Peyer's patch (tissue), 4 donors: ENCODE data around the gene SSB. TPM values are rescaled to one million over a fixed set of nuclear protein-coding genes. Genes with fewer than 3 reads are reported as not detected.
A peak's percentile ranks its signal among the peaks of the same experiment; 100 is the strongest.

Experiments
- DNase-seq, 3 donors: peaks; one replicate each; pipeline ENCODE4 v3.0.0-alpha.2; 2017 to 2019
- H3K27ac ChIP-seq, 4 donors: fragments of 200-600 bp; sonication (generic); one replicate each; pipeline ENCODE4 v1.5.1; 2016 to 2019
- H3K27me3 ChIP-seq, 2 donors: fragments of 200-600 bp; sonication (generic); one replicate each; pipeline ENCODE4 v1.5.1; 2019
- H3K36me3 ChIP-seq, 3 donors: fragments of 200-600 bp; sonication (generic); one replicate each; pipeline ENCODE4 v1.5.1; 2016 to 2019
- H3K4me1 ChIP-seq, 4 donors: fragments of 200-600 bp; sonication (generic); one replicate each; pipeline ENCODE4 v1.5.1; 2016 to 2019
- H3K4me3 ChIP-seq, 4 donors: fragments of 200-600 bp; sonication (generic); 1 replicate in 3 of 4; 2 replicates in 1 of 4; pipeline ENCODE4 v1.5.1; 2016 to 2019; ENCODE audit warnings: mild to moderate bottlenecking in 1 of 4
- H3K9me3 ChIP-seq, 4 donors: fragments of 200-600 bp; sonication (generic); one replicate each; pipeline ENCODE4 v1.5.1; 2016 to 2019; ENCODE audit warnings: mild to moderate bottlenecking in 1 of 4
- POLR2A ChIP-seq, 2 donors: fragments of 450-650 bp; IDR thresholded peaks; one replicate each; pipeline ENCODE4 v1.5.1; 2017; ENCODE audit warnings: antibody characterized with exemption in 2 of 2, mild to moderate bottlenecking in 2 of 2, moderate library complexity in 2 of 2
- total RNA-seq, 4 donors: library from RNA; depleted of rRNA; stranded (reverse); fragments of >200 nt; gene quantifications; one replicate each; pipeline ENCODE4 v1.1.0, GENCODE V29; 2016
- TF ChIP-seq, protein P1 (sequence below), 6 experiments: fragments of 450-650 bp in 4 of 6; fragments of 200-600 bp in 2 of 6; sonication (generic) in 1 of 6; IDR thresholded peaks; one replicate each; pipeline ENCODE4 v1.5.1; 2017 to 2019; ENCODE audit warnings: antibody characterized with exemption in 6 of 6, mild to moderate bottlenecking in 3 of 6, moderate library complexity in 1 of 6

Gene SSB
- total RNA-seq, 4 donors from 2014 or later = 26.3 to 81.7 (median 33.3) TPM

DNA sequence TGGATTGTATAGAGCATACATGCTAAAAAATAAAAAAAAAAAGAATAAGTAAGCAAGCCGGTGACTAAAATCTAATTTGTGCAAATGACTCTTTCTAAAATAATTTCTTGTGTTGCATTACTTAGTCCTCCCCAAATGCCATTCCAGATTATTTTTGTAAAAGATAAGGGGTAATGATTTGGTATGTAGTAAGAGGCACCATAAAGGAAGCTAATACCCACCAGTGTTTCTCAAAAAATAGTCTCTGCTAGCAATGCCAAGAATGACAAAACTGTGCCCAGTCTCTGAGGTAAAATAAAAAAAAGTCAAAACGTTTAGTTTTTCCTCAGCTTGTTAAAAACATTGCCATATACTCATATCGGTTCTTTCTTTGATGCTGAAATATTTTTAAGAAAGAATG is 23.4 kb downstream of the SSB start:
- no peak for DNase-seq
- Histone ChIP-seq H3K4me3 (no peak overlapping the region), H3K36me3 (peaks cover 0 to 19% (median 0%) of the 10 kb centered on the region in 3 donors), H3K4me1 (peaks cover 0 to 26% (median 2%) of the 10 kb centered on the region in 4 donors), H3K27me3 (no peaks in the 10 kb centered on the region), H3K27ac (no peak overlapping the region), H3K9me3 (no peaks in the 10 kb centered on the region)
- no peak for TF ChIP-seq POLR2A (IDR thresholded peaks at IDR 0.05)
- TF ChIP-seq, protein P1, sequence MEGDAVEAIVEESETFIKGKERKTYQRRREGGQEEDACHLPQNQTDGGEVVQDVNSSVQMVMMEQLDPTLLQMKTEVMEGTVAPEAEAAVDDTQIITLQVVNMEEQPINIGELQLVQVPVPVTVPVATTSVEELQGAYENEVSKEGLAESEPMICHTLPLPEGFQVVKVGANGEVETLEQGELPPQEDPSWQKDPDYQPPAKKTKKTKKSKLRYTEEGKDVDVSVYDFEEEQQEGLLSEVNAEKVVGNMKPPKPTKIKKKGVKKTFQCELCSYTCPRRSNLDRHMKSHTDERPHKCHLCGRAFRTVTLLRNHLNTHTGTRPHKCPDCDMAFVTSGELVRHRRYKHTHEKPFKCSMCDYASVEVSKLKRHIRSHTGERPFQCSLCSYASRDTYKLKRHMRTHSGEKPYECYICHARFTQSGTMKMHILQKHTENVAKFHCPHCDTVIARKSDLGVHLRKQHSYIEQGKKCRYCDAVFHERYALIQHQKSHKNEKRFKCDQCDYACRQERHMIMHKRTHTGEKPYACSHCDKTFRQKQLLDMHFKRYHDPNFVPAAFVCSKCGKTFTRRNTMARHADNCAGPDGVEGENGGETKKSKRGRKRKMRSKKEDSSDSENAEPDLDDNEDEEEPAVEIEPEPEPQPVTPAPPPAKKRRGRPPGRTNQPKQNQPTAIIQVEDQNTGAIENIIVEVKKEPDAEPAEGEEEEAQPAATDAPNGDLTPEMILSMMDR (IDR thresholded peaks at IDR 0.05) = no peak

DNA sequence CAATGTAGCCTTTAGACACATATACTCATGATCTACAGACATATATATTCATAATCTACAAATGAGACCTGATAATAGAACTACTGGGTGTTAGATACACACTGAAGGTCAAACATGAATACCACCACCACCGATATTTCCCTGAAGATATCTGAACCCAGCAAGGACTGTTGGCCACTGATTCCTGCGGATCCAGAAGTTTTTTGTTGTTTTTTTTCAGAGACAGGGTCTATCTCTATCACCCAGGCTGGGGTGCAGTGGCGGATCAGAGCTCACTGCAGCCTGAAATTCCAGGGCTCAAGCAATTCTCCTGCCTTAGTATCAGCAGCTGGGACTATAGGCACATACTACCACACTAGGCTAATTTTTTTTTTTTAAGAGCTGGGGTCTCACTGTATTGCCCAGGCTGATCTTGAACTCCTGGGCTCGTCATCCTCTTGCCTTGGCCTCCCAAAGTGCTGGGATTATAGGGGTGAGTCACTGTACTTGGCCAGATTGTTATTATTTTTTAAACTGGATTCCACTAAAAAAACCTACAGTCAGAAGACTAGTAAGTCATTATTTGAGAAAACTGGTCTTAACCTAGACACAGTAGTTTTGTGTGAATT is 24.2 kb downstream of the SSB start:
- TF ChIP-seq, protein P1 (IDR thresholded peaks at IDR 0.05) = no peak

DNA sequence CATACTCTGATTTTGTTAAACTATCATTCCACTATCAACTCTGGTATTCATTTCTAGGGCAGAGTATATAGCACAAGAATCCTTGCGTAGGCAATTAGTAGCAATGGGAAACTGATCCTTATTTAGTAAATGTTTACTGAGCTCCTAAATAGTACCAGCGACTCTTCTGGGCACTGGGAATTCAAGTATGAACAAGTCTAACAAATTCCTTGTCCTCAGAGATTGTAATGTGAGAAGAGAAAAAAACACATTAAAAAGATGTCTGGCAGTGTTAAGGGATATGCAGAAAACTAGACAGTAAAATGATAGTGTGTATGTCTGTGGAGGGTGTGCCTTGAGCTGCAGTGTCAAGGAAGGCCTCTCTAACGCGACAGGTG is 25.3 kb downstream of the SSB start:
- Histone ChIP-seq H3K27ac (peak overlapping the region; percentile 70 to 82 (median 78)), H3K4me3 (peak overlapping the region; percentile 71 to 92 (median 85)), H3K36me3 (peaks cover 0 to 8% (median 0%) of the 10 kb centered on the region in 3 donors), H3K9me3 (no peaks in the 10 kb centered on the region), H3K4me1 (peaks cover 0 to 33% (median 5%) of the 10 kb centered on the region in 4 donors), H3K27me3 (no peaks in the 10 kb centered on the region)
- no peak for TF ChIP-seq POLR2A (IDR thresholded peaks at IDR 0.05)
- TF ChIP-seq, protein P1 (IDR thresholded peaks at IDR 0.05) = no peak
- no peak for DNase-seq

More for the DNA sequence above, 24.2 kb downstream of the SSB start:
- H3K4me1 ChIP-seq = peaks cover 0 to 27% (median 2%) of the 10 kb centered on the region in 4 donors
- no peaks in the 10 kb centered on the region for H3K9me3 ChIP-seq
- no peak overlapping the region for H3K4me3 ChIP-seq
- no peak for DNase-seq
- peaks cover 0 to 11% (median 0%) of the 10 kb centered on the region in 3 donors for H3K36me3 ChIP-seq
- H3K27me3 ChIP-seq = no peaks in the 10 kb centered on the region
- H3K27ac ChIP-seq = no peak overlapping the region

GRCh38 chr2:169824373-169825333 is 26.0 kb downstream of the SSB start, which contains the start of gene METTL5:
Gene METTL5, minus strand, starts transcription at chr2:169824905. Its CDS starts 308 bp downstream, at chr2:169824597.
- DNase-seq = peak; percentile 70 to 89 (median 88)
- TF ChIP-seq, protein P1 (IDR thresholded peaks at IDR 0.05) = peak; percentile 89 to 98 (median 93)
- peak; percentile 64 to 70 for TF ChIP-seq POLR2A (IDR thresholded peaks at IDR 0.05)
- Histone ChIP-seq H3K27me3 (no peaks in the 10 kb centered on the region), H3K36me3 (peaks cover 0 to 8% (median 0%) of the 10 kb centered on the region in 3 donors), H3K4me3 (peak within 1 kb of the TSS; percentile 71 to 92 (median 85)), H3K4me1 (peaks cover 0 to 39% (median 5%) of the 10 kb centered on the region in 4 donors), H3K9me3 (no peaks in the 10 kb centered on the region), H3K27ac (peak within 1 kb of the TSS; percentile 70 to 82 (median 78))

DNA sequence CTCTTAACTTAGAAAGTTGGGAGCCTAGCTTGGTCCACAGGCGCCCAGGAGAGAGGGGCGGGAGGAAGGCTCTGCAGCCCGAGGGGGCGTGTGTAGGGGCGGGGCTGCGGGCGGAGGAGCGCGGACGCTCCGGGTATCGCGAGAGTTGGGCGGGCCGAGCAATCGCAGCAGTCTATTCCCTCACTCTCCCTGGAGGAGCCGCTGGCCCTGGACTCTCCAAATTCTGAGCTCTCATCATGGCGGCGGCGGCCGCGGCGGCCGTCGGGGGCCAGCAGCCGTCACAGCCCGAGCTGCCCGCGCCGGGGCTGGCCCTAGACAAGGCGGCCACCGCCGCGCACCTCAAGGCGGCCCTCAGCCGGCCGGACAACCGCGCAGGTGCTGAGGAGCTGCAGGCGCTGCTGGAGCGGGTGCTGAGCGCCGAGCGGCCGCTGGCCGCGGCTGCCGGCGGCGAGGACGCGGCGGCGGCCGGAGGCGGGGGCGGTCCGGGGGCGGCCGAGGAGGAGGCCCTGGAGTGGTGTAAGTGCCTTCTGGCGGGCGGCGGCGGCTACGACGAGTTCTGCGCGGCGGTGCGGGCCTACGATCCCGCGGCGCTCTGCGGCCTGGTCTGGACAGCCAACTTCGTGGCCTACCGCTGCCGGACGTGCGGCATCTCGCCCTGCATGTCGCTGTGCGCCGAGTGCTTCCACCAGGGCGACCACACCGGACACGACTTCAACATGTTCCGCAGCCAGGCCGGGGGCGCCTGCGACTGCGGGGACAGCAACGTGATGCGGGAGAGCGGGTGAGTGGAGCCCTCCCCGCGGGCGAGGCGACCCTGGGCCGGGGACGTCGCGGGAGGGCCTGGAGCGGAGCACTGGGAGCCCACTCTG is 28.8 kb downstream of the SSB start, which contains the start of gene UBR3:
Gene UBR3, plus strand, starts transcription at position 183 of the 869 bp plus-strand sequence. Its CDS starts 54 bp downstream, at position 237.
- no peaks in the 10 kb centered on the region for H3K36me3 ChIP-seq
- peak; percentile 92 to 97 (median 96) for DNase-seq
- H3K9me3 ChIP-seq = no peaks in the 10 kb centered on the region
- peaks cover 0 to 38% (median 5%) of the 10 kb centered on the region in 4 donors for H3K4me1 ChIP-seq
- TF ChIP-seq, protein P1 (IDR thresholded peaks at IDR 0.05) = peak in 3 of 6 experiments; percentile 1 to 19 (median 3)
- peak; percentile 73 to 74 for TF ChIP-seq POLR2A (IDR thresholded peaks at IDR 0.05)
- H3K27me3 ChIP-seq = no peaks in the 10 kb centered on the region
- peak within 1 kb of the TSS; percentile 76 to 97 (median 88) for H3K4me3 ChIP-seq
- H3K27ac ChIP-seq = peak within 1 kb of the TSS; percentile 72 to 91 (median 88)
